ENCODE results near the gene PCNT.
"Not testable (repeated sequence)": the region's sequence is repeated elsewhere in the genome, so short reads cannot be mapped to it uniquely, and the experiment has no call there.

The PCNT gene

GRCh38 chr21:46459024-46459355, 135.0 kb downstream of the PCNT start:
- DNase-seq (ENCODE audit: low read depth in 1 of 2, low spot score in 1 of 2), result no peak
- peak overlapping the region; percentile 79 for H3K4me3 ChIP-seq (replicated peaks; ENCODE audit: insufficient read depth, low read length)
- H3K27me3 ChIP-seq (ENCODE audit: insufficient read depth, poor library complexity, severe bottlenecking), result no peaks in the 10 kb centered on the region
- H3K27ac ChIP-seq (replicated peaks), result peak overlapping the region; percentile 74
- TF ChIP-seq REST (IDR thresholded peaks at IDR 0.05; ENCODE audit: insufficient replicate concordance, low read depth), result no peak
- TF ChIP-seq POLR2AphosphoS5 (IDR thresholded peaks at IDR 0.05; ENCODE audit: low read depth), result no peak
- TF ChIP-seq SPI1 (IDR thresholded peaks at IDR 0.05; ENCODE audit: borderline replicate concordance, low read depth), result no peak

- TF ChIP-seq CTCF (IDR thresholded peaks at IDR 0.05; ENCODE audit: insufficient read depth, low read length) (no peak), GABPA (IDR thresholded peaks at IDR 0.05; ENCODE audit: low read depth) (no peak), POLR2AphosphoS5 (IDR thresholded peaks at IDR 0.05; ENCODE audit: low read depth) (no peak), SPI1 (IDR thresholded peaks at IDR 0.05; ENCODE audit: borderline replicate concordance, low read depth) (no peak), REST (IDR thresholded peaks at IDR 0.05; ENCODE audit: insufficient replicate concordance, low read depth) (no peak)
- peak overlapping the region; percentile 79 for H3K4me3 ChIP-seq (replicated peaks; ENCODE audit: insufficient read depth, low read length)
- H3K27ac ChIP-seq (replicated peaks), result peak overlapping the region; percentile 74
- H3K27me3 ChIP-seq (ENCODE audit: insufficient read depth, poor library complexity, severe bottlenecking), result no peaks in the 10 kb centered on the region
- peak in 1 of 2 experiments; percentile 63 for DNase-seq (ENCODE audit: low read depth in 1 of 2, low spot score in 1 of 2)
Observed at GRCh38 chr21:46459356-46460112, 135.6 kb downstream of the PCNT start.

- TF ChIP-seq GABPA (IDR thresholded peaks at IDR 0.05; ENCODE audit: low read depth), result no peak
- TF ChIP-seq REST (IDR thresholded peaks at IDR 0.05; ENCODE audit: insufficient replicate concordance, low read depth), result no peak
- no peak for TF ChIP-seq POLR2AphosphoS5 (IDR thresholded peaks at IDR 0.05; ENCODE audit: low read depth)
- no peak for TF ChIP-seq SPI1 (IDR thresholded peaks at IDR 0.05; ENCODE audit: borderline replicate concordance, low read depth)
- no peak for TF ChIP-seq CTCF (IDR thresholded peaks at IDR 0.05; ENCODE audit: insufficient read depth, low read length)
- Histone ChIP-seq H3K27me3 (ENCODE audit: insufficient read depth, poor library complexity, severe bottlenecking) (no peaks in the 10 kb centered on the region), H3K27ac (replicated peaks) (no peak overlapping the region), H3K4me3 (replicated peaks; ENCODE audit: insufficient read depth, low read length) (no peak overlapping the region)
- DNase-seq (ENCODE audit: low read depth in 1 of 2, low spot score in 1 of 2), result no peak
Observed at GRCh38 chr21:46461909-46462308, 138.0 kb downstream of the PCNT start.

GRCh38 chr21:46465153-46465552, 141.2 kb downstream of the PCNT start:
- not testable (repeated sequence) for DNase-seq (ENCODE audit: low read depth in 1 of 2, low spot score in 1 of 2); H3K27me3 ChIP-seq (ENCODE audit: insufficient read depth, poor library complexity, severe bottlenecking); H3K4me3 ChIP-seq (replicated peaks; ENCODE audit: insufficient read depth, low read length); H3K27ac ChIP-seq (replicated peaks)
